ENCODE measurements around the gene SLC5A10.
A peak's percentile ranks its signal among the peaks of the same experiment; 100 is the strongest.

Gene SLC5A10

GRCh38 chr17:18928628-18929125 lies 23.3 kb upstream of the SLC5A10 start:
- H3K4me2 ChIP-seq (ENCODE audit: low read length), result no peak overlapping the region
- peaks cover 56% of the 10 kb centered on the region for H3K36me3 ChIP-seq (ENCODE audit: insufficient read depth, low read length)
- H3K4me1 ChIP-seq (ENCODE audit: insufficient read depth, low read length, severe bottlenecking), result peaks cover 12% of the 10 kb centered on the region
- H3K27me3 ChIP-seq (ENCODE audit: insufficient read depth, low read length), result no peaks in the 10 kb centered on the region
- no peaks in the 10 kb centered on the region for H4K20me1 ChIP-seq (ENCODE audit: insufficient read depth, low read length)
- no peak overlapping the region for H2AFZ ChIP-seq (ENCODE audit: low read length)
- no peaks in the 10 kb centered on the region for H3K9me3 ChIP-seq (ENCODE audit: low read length)
- H3F3A ChIP-seq (ENCODE audit: insufficient read depth, low read length), result no peaks in the 10 kb centered on the region
- H3K4me3 ChIP-seq (ENCODE audit: low read depth, low read length, poor library complexity, severe bottlenecking), result no peak overlapping the region
- no peaks in the 10 kb centered on the region for H3K79me2 ChIP-seq (ENCODE audit: insufficient read depth, low read length)
- no peak overlapping the region for H3K27ac ChIP-seq (ENCODE audit: low read depth, low read length, poor library complexity, severe bottlenecking)
- no peaks in the 10 kb centered on the region for H3K9me2 ChIP-seq (ENCODE audit: low read depth, low read length)
- no peak for TF ChIP-seq EZH2 (IDR thresholded peaks at IDR 0.05; ENCODE audit: borderline replicate concordance, low read length)
- TF ChIP-seq CTCF (IDR thresholded peaks at IDR 0.05; ENCODE audit: low read length), result peak; percentile 66
- H3K9ac ChIP-seq (ENCODE audit: low read length), result no peak overlapping the region

DNA sequence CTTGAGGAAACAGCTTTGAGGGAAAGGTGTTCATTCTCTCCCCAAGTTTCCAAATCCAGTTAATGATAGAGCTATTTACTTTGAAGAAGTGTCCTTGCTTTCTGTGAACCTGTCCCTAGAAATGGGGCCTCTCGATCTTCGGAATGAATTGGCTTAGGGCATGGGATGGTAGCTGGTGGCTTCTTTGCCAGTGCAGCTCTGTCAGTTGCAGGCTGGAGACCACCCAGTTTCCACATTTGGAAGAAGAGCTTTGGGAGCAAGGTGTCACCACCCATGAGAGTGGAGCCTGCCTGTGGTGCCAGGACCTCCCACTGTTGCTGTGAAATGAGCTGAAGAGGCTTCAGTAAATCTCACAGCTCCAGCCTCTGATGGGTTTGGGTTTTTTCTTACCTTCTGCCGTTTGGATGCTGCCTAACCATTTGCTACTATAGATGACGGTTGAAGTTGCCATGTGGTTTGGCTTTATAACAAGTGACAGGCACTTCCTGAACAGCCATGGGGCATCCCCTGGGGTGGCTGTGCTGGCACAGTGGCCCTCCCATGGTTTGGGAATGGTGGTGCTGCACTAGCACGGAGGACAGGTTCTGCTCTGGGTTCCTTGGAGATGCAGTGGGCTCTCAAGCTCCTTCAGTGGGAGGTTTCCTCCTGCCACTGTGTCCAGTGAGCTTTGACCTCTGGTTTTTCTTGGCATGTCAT lies 19.5 kb upstream of the SLC5A10 start:
- H3K4me2 ChIP-seq (ENCODE audit: low read length), result no peak overlapping the region
- no peak overlapping the region for H3K27ac ChIP-seq (ENCODE audit: low read depth, low read length, poor library complexity, severe bottlenecking)
- no peaks in the 10 kb centered on the region for H3K4me1 ChIP-seq (ENCODE audit: insufficient read depth, low read length, severe bottlenecking)

DNA sequence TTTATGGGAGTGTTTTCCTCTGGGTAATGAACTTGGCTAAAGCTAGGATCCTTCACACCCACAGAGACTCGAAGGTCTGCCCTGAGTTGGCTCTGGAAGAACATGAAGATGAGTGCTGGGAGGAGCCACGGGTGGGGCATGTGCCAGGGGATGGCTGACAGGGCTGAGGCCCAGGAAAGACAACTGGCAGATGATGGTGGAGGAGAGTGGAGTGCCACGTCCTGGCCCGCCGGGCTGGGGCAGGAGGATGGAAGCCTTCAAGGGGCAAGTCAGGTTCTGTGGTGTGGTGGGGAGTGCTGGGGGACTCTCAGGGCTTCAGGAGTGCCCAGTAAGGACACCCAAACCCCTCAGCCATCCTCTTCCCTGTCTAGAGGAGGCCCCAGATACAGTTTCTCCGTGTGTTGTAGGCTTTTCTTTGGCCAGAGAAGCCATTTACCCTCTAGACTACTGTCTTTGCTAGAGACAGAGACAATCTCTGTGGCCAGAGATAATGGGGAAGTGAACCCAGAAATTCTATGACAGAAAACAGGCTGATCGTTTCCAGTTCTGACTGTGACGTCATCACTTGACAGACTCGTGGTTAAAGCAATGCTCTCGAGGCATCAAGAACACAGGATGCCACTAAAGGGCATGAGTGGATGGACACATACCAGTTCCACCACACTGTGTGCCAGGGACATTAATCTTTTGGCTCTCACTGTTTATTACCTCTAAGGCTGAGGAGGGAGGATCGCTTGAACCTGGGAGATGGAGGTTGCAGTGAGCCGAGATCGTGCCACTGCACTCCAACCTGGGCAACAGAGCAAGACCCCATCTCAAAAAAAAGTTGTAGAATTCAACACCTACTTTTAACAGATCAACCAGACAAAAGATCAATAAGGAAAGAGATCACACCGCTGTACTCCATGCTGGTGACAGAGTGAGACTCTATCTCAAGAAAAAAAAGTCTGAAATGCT lies 18.6 kb upstream of the SLC5A10 start:
- Histone ChIP-seq H3K27me3 (ENCODE audit: insufficient read depth, low read length) (no peaks in the 10 kb centered on the region), H3K9me3 (ENCODE audit: low read length) (no peaks in the 10 kb centered on the region), H3F3A (ENCODE audit: insufficient read depth, low read length) (no peaks in the 10 kb centered on the region), H3K9ac (ENCODE audit: low read length) (no peak overlapping the region), H4K20me1 (ENCODE audit: insufficient read depth, low read length) (no peaks in the 10 kb centered on the region), H3K4me2 (ENCODE audit: low read length) (no peak overlapping the region), H3K36me3 (ENCODE audit: insufficient read depth, low read length) (peaks cover 25% of the 10 kb centered on the region), H3K9me2 (ENCODE audit: low read depth, low read length) (no peaks in the 10 kb centered on the region), H2AFZ (ENCODE audit: low read length) (no peak overlapping the region), H3K79me2 (ENCODE audit: insufficient read depth, low read length) (no peaks in the 10 kb centered on the region), H3K27ac (ENCODE audit: low read depth, low read length, poor library complexity, severe bottlenecking) (no peak overlapping the region), H3K4me3 (ENCODE audit: low read depth, low read length, poor library complexity, severe bottlenecking) (no peak overlapping the region), H3K4me1 (ENCODE audit: insufficient read depth, low read length, severe bottlenecking) (no peaks in the 10 kb centered on the region)
- TF ChIP-seq CTCF (IDR thresholded peaks at IDR 0.05; ENCODE audit: low read length) (no peak), EZH2 (IDR thresholded peaks at IDR 0.05; ENCODE audit: borderline replicate concordance, low read length) (no peak)

More for the DNA sequence above, 19.5 kb upstream of the SLC5A10 start:
- TF ChIP-seq EZH2 (IDR thresholded peaks at IDR 0.05; ENCODE audit: borderline replicate concordance, low read length), result no peak
- no peak for TF ChIP-seq CTCF (IDR thresholded peaks at IDR 0.05; ENCODE audit: low read length)
- Histone ChIP-seq H4K20me1 (ENCODE audit: insufficient read depth, low read length) (no peaks in the 10 kb centered on the region), H3K9ac (ENCODE audit: low read length) (no peak overlapping the region), H3K4me3 (ENCODE audit: low read depth, low read length, poor library complexity, severe bottlenecking) (no peak overlapping the region), H3K36me3 (ENCODE audit: insufficient read depth, low read length) (peaks cover 27% of the 10 kb centered on the region), H3K27me3 (ENCODE audit: insufficient read depth, low read length) (no peaks in the 10 kb centered on the region), H2AFZ (ENCODE audit: low read length) (no peak overlapping the region), H3K79me2 (ENCODE audit: insufficient read depth, low read length) (no peaks in the 10 kb centered on the region), H3F3A (ENCODE audit: insufficient read depth, low read length) (no peaks in the 10 kb centered on the region), H3K9me2 (ENCODE audit: low read depth, low read length) (no peaks in the 10 kb centered on the region), H3K9me3 (ENCODE audit: low read length) (no peaks in the 10 kb centered on the region)
